GM12865 (cell line): ENCODE measurements around the gene FAM25C.
"Not testable (repeated sequence)": the region's sequence is repeated elsewhere in the genome, so short reads cannot be mapped to it uniquely, and the experiment has no call there.

Experiments used
- DNase-seq: peaks from one replicate; pipeline ENCODE4 v3.0.0; 2010; ENCODE audit warnings: low read depth
- H3K4me3 ChIP-seq: 2 replicates; pipeline ENCODE4 v1.5.1; 2011; ENCODE audit warnings: mild to moderate bottlenecking, low read depth, low read length, control low read depth

Gene FAM25C

GRCh38 chr10:47962785-47963184 lies 36.8 kb downstream of the FAM25C start:
- DNase-seq, H3K4me3 ChIP-seq: not testable (repeated sequence)

GRCh38 chr10:47960699-47961098 lies 38.9 kb downstream of the FAM25C start:
- DNase-seq, H3K4me3 ChIP-seq: not testable (repeated sequence)

- not testable (repeated sequence) for DNase-seq
Observed at GRCh38 chr10:47959677-47960076, 39.9 kb downstream of the FAM25C start.

GRCh38 chr10:47957158-47957557 lies 42.4 kb downstream of the FAM25C start:
- H3K4me3 ChIP-seq, DNase-seq: not testable (repeated sequence)

More at GRCh38 chr10:47959677-47960076, 39.9 kb downstream of the FAM25C start:
- not testable (repeated sequence) for H3K4me3 ChIP-seq

GRCh38 chr10:47947424-47947823 lies 52.2 kb downstream of the FAM25C start:
- not testable (repeated sequence) for DNase-seq, H3K4me3 ChIP-seq
